SU-DHL-6 (cell line): Measurements from ENCODE around the gene GCFC2.

Experiments used
- H2AFZ ChIP-seq: fragments of 200-600 bp; sonication (generic); 2 replicates; pipeline ENCODE4 v1.6.1; 2014; ENCODE audit warnings: low read depth, mild to moderate bottlenecking, moderate library complexity, mixed read lengths, antibody characterized with exemption, low read length; ENCODE audit not compliant: severe bottlenecking
- H3F3A ChIP-seq: fragments of 200-600 bp; shearing (Covaris generic); 2 replicates; pipeline ENCODE4 v1.6.0; 2016; ENCODE audit warnings: antibody characterized with exemption, mild to moderate bottlenecking; ENCODE audit not compliant: insufficient read depth
- H3K27ac ChIP-seq: fragments of 200-600 bp; sonication (generic); 2 replicates; pipeline ENCODE4 v1.5.1; 2016; ENCODE audit warnings: low read depth, mild to moderate bottlenecking, low read length, moderate library complexity, mixed read lengths
- H3K27me3 ChIP-seq: fragments of 200-600 bp; sonication (generic), shearing (Covaris generic); 2 replicates; pipeline ENCODE4 v1.6.0; 2014; ENCODE audit warnings: mild to moderate bottlenecking, low read length
- H3K36me3 ChIP-seq: fragments of 200-600 bp; sonication (generic); 2 replicates; pipeline ENCODE4 v1.6.1; 2014; ENCODE audit warnings: mild to moderate bottlenecking, low read length, mixed read lengths
- H3K4me2 ChIP-seq: fragments of 300-600, 200-600 bp; shearing (Covaris generic), sonication (generic); 2 replicates; pipeline ENCODE4 v1.6.0; 2014; ENCODE audit warnings: low read length, low read depth, mild to moderate bottlenecking; ENCODE audit not compliant: poor library complexity, severe bottlenecking
- H3K4me3 ChIP-seq: fragments of 200-600 bp; sonication (generic); 2 replicates; pipeline ENCODE4 v1.5.1; 2014; ENCODE audit warnings: antibody characterized with exemption, low read length, mild to moderate bottlenecking, mixed read lengths; ENCODE audit not compliant: insufficient read depth, poor library complexity, severe bottlenecking
- H3K79me2 ChIP-seq: fragments of 200-600 bp; sonication (generic); 2 replicates; pipeline ENCODE4 v1.6.1; 2014; ENCODE audit warnings: mild to moderate bottlenecking, low read length, moderate library complexity; ENCODE audit not compliant: insufficient read depth
- H3K9ac ChIP-seq: fragments of 200-600 bp; sonication (generic); 2 replicates; pipeline ENCODE4 v1.7.0; 2014; ENCODE audit warnings: mild to moderate bottlenecking, low read length
- H3K9me2 ChIP-seq: fragments of 200-600 bp; sonication (generic); replicated peaks from 2 replicates; pipeline ENCODE4 v1.6.1; 2014; ENCODE audit warnings: low read length; ENCODE audit not compliant: insufficient read depth
- H3K9me3 ChIP-seq: fragments of 200-600 bp; sonication (generic); 2 replicates; pipeline ENCODE4 v1.6.1; 2014; ENCODE audit warnings: low read length, mixed read lengths; ENCODE audit not compliant: insufficient read depth
- H4K20me1 ChIP-seq: fragments of 200-600 bp; sonication (generic); 2 replicates; pipeline ENCODE4 v1.6.1; 2014; ENCODE audit warnings: low read depth, mild to moderate bottlenecking, antibody characterized with exemption, low read length, moderate library complexity, mixed read lengths
- CTCF ChIP-seq: fragments of 200-600 bp; sonication (generic); IDR thresholded peaks from one replicate; pipeline ENCODE4 v1.5.1; 2017; ENCODE audit warnings: antibody characterized with exemption, mild to moderate bottlenecking, low read length, moderate library complexity; ENCODE audit not compliant: insufficient read depth, poor library complexity, severe bottlenecking
- EZH2phosphoT487 ChIP-seq: fragments of 200-600 bp; sonication (generic), shearing (Covaris generic); conservative IDR thresholded peaks from 2 replicates; pipeline ENCODE4 v1.6.1; 2018; ENCODE audit warnings: mild to moderate bottlenecking, antibody characterized with exemption, low read length, moderate library complexity, mixed read lengths

The GCFC2 gene

GRCh38 chr2:75667884-75668283, 42.8 kb downstream of the GCFC2 start:
- Histone ChIP-seq H3K4me2 (no peak overlapping the region), H3K4me3 (no peak overlapping the region), H3K27me3 (no peaks in the 10 kb centered on the region), H3K27ac (no peak overlapping the region), H3K36me3 (peaks cover 45% of the 10 kb centered on the region), H3K9ac (no peak overlapping the region), H3F3A (peaks cover 8% of the 10 kb centered on the region), H2AFZ (no peak overlapping the region), H3K9me3 (no peaks in the 10 kb centered on the region), H3K9me2 (no peaks in the 10 kb centered on the region), H3K79me2 (no peaks in the 10 kb centered on the region), H4K20me1 (no peaks in the 10 kb centered on the region)
- TF ChIP-seq CTCF (no peak), EZH2phosphoT487 (no peak)

- Histone ChIP-seq H3K4me3 (no peak overlapping the region), H3F3A (peaks cover 8% of the 10 kb centered on the region), H4K20me1 (no peaks in the 10 kb centered on the region), H2AFZ (no peak overlapping the region), H3K27ac (no peak overlapping the region), H3K79me2 (no peaks in the 10 kb centered on the region), H3K9ac (no peak overlapping the region), H3K9me2 (no peaks in the 10 kb centered on the region), H3K9me3 (no peaks in the 10 kb centered on the region), H3K27me3 (no peaks in the 10 kb centered on the region), H3K4me2 (no peak overlapping the region), H3K36me3 (peaks cover 49% of the 10 kb centered on the region; the same call in 1 of the 2 replicates)
- TF ChIP-seq EZH2phosphoT487 (no peak), CTCF (no peak)
Observed at GRCh38 chr2:75666911-75667310, 43.8 kb downstream of the GCFC2 start.

GRCh38 chr2:75657798-75658197, 52.9 kb downstream of the GCFC2 start:
- H3K79me2 ChIP-seq = 0 out of 2 replicates have a peak, but pooled peaks cover 18% of the 10 kb centered on the region
- H3K36me3 ChIP-seq = peaks cover 69% of the 10 kb centered on the region
- no peak overlapping the region for H3K9ac ChIP-seq
- H3K9me3 ChIP-seq = no peaks in the 10 kb centered on the region
- TF ChIP-seq CTCF (no peak), EZH2phosphoT487 (no peak)
- H2AFZ ChIP-seq = no peak overlapping the region
- H3K27ac ChIP-seq = no peak overlapping the region
- no peaks in the 10 kb centered on the region for H3K9me2 ChIP-seq
- no peaks in the 10 kb centered on the region for H3K27me3 ChIP-seq
- no peak overlapping the region for H3K4me3 ChIP-seq
- H4K20me1 ChIP-seq = no peaks in the 10 kb centered on the region; the same call in 1 of the 2 replicates
- H3K4me2 ChIP-seq = no peak overlapping the region
- no peaks in the 10 kb centered on the region for H3F3A ChIP-seq

GRCh38 chr2:75656563-75656962, 54.2 kb downstream of the GCFC2 start:
- no peak overlapping the region for H3K4me2 ChIP-seq
- peaks cover 69% of the 10 kb centered on the region for H3K36me3 ChIP-seq
- H2AFZ ChIP-seq = no peak overlapping the region
- H3K79me2 ChIP-seq = 0 out of 2 replicates have a peak, but pooled peaks cover 18% of the 10 kb centered on the region
- H3K4me3 ChIP-seq = no peak overlapping the region
- no peak for TF ChIP-seq CTCF
- TF ChIP-seq EZH2phosphoT487 = no peak
- no peaks in the 10 kb centered on the region for H3F3A ChIP-seq
- H3K9me2 ChIP-seq = no peaks in the 10 kb centered on the region
- H3K9me3 ChIP-seq = no peaks in the 10 kb centered on the region
- H3K27ac ChIP-seq = no peak overlapping the region
- H3K27me3 ChIP-seq = no peaks in the 10 kb centered on the region
- H3K9ac ChIP-seq = no peak overlapping the region
- H4K20me1 ChIP-seq = no peaks in the 10 kb centered on the region; the same call in 1 of the 2 replicates
